ENCODE results near the gene BIN2.

DNA sequence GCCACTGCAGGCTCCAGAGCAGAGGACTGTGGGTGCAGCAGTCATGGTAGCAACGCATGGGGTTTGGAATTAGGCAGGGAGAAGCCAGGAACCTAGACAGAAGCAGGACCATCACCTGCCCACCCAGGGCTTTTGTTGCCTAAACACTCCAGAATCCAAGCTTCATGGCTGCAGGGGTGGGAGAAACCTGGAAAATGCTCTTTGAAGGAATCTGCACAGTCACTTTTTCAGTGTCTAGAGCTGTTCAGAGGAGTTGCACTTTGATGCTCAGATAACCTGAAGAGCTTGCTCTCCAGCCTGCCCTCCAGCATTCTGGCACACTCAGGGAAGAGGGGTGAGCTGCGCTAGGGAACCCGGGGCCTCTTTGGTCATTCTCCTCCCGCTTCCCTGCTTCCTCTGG lies 24.1 kb upstream of the BIN2 start:
- no peak for TF ChIP-seq MYC (IDR thresholded peaks at IDR 0.05; ENCODE audit: insufficient read depth, insufficient read length, insufficient replicate concordance, low read length, severe bottlenecking)
- TF ChIP-seq KDM1A (IDR thresholded peaks at IDR 0.05; ENCODE audit: borderline replicate concordance) = no peak
- TF ChIP-seq EZH2 (IDR thresholded peaks at IDR 0.05; ENCODE audit: borderline replicate concordance, control insufficient read depth, low read depth, low read length) = no peak
- TF ChIP-seq NR2C2 (IDR thresholded peaks at IDR 0.05; ENCODE audit: borderline replicate concordance, control insufficient read depth, insufficient read length, low read depth) = no peak
- no peak for TF ChIP-seq POLR2AphosphoS5 (IDR thresholded peaks at IDR 0.05; ENCODE audit: low read length)
- no peak for TF ChIP-seq POLR2A (IDR thresholded peaks at IDR 0.05; ENCODE audit: low read depth, low read length)
- TF ChIP-seq, protein P1, sequence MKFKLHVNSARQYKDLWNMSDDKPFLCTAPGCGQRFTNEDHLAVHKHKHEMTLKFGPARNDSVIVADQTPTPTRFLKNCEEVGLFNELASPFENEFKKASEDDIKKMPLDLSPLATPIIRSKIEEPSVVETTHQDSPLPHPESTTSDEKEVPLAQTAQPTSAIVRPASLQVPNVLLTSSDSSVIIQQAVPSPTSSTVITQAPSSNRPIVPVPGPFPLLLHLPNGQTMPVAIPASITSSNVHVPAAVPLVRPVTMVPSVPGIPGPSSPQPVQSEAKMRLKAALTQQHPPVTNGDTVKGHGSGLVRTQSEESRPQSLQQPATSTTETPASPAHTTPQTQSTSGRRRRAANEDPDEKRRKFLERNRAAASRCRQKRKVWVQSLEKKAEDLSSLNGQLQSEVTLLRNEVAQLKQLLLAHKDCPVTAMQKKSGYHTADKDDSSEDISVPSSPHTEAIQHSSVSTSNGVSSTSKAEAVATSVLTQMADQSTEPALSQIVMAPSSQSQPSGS (IDR thresholded peaks at IDR 0.05; ENCODE audit: low read length) = no peak
- no peak for TF ChIP-seq CHD2 (IDR thresholded peaks at IDR 0.05; ENCODE audit: borderline replicate concordance, low read depth, low read length)
- TF ChIP-seq CEBPB (IDR thresholded peaks at IDR 0.05; ENCODE audit: borderline replicate concordance in 1 of 2, low read depth in 2 of 2, low read length in 2 of 2) = no peak
- TF ChIP-seq, protein P2, sequence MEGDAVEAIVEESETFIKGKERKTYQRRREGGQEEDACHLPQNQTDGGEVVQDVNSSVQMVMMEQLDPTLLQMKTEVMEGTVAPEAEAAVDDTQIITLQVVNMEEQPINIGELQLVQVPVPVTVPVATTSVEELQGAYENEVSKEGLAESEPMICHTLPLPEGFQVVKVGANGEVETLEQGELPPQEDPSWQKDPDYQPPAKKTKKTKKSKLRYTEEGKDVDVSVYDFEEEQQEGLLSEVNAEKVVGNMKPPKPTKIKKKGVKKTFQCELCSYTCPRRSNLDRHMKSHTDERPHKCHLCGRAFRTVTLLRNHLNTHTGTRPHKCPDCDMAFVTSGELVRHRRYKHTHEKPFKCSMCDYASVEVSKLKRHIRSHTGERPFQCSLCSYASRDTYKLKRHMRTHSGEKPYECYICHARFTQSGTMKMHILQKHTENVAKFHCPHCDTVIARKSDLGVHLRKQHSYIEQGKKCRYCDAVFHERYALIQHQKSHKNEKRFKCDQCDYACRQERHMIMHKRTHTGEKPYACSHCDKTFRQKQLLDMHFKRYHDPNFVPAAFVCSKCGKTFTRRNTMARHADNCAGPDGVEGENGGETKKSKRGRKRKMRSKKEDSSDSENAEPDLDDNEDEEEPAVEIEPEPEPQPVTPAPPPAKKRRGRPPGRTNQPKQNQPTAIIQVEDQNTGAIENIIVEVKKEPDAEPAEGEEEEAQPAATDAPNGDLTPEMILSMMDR (IDR thresholded peaks at IDR 0.05 in 2 of 3, conservative IDR thresholded peaks at IDR 0.05 in 1 of 3; ENCODE audit: control insufficient read depth in 2 of 3, extremely low read depth in 1 of 3, insufficient read depth in 1 of 3, low read depth in 3 of 3, low read length in 3 of 3) = no peak
